Prostate gland (tissue), 2 donors: Measurements from ENCODE around the gene TRPC4. TPM values are rescaled to one million over a fixed set of nuclear protein-coding genes. Genes with fewer than 3 reads are reported as not detected.

Source experiments
- DNase-seq: peaks from one replicate; pipeline ENCODE4 v3.0.0-alpha.2; 2019; ENCODE audit warnings: low spot score
- H3K27ac ChIP-seq, 2 donors: fragments of 200-600 bp; sonication (generic); 2 replicates each; pipeline ENCODE4 v1.5.1; 2017 to 2019
- H3K27me3 ChIP-seq: fragments of 200-600 bp; sonication (generic); replicated peaks from 2 replicates; pipeline ENCODE4 v1.5.1; 2019; ENCODE audit not compliant: insufficient read depth
- H3K36me3 ChIP-seq, 2 donors: fragments of 200-600 bp; sonication (generic); 1 replicate in 1 of 2; 2 replicates in 1 of 2; pipeline versions ENCODE4 v1.5.1 to v1.8.1; 2017 to 2019
- H3K4me1 ChIP-seq: fragments of 200-600 bp; sonication (generic); replicated peaks from 2 replicates; pipeline ENCODE4 v1.5.1; 2019
- H3K4me3 ChIP-seq, 2 donors: fragments of 200-600 bp; sonication (generic); 2 replicates each; pipeline ENCODE4 v1.5.1; 2017 to 2019
- H3K9me3 ChIP-seq: fragments of 200-600 bp; sonication (generic); 2 replicates; pipeline ENCODE4 v1.5.1; 2017
- CTCF ChIP-seq, 4 experiments: fragments of 200-600 bp in 2 of 4; fragments of 450-650 bp in 2 of 4; sonication (generic) in 2 of 4; IDR thresholded peaks; 1 replicate in 3 of 4; 2 replicates in 1 of 4; pipeline ENCODE4 v1.5.1; 2016 to 2019; ENCODE audit warnings: antibody characterized with exemption in 4 of 4, mild to moderate bottlenecking in 2 of 4, moderate library complexity in 2 of 4
- POLR2A ChIP-seq: fragments of 450-650 bp; IDR thresholded peaks from one replicate; pipeline ENCODE4 v1.6.1; 2016; ENCODE audit warnings: antibody characterized with exemption, mild to moderate bottlenecking
- POLR2AphosphoS5 ChIP-seq: sonication (generic); formaldehyde crosslinking; IDR thresholded peaks from one replicate; pipeline ENCODE4 v1.6.1; 2017; ENCODE audit warnings: antibody characterized with exemption
- WGBS: methylation state at CpG from one replicate; pipeline ENCODE4 v1.1.5; 2018; 5-methylcytosine and 5-hydroxymethylcytosine counted together
- intact Hi-C: fragments of 100-400 bp; cut with DNase I; formaldehyde crosslinking; loops from one replicate; pipeline ENCODE4 v1.14.2; 2022
- total RNA-seq, 2 donors: library from RNA; depleted of rRNA; stranded (reverse); fragments of >200 nt; gene quantifications; one replicate each; pipeline ENCODE4 v1.1.0, GENCODE V29; 2016

TRPC4 gene
- total RNA-seq, 2 donors from 2014 or later: 2.4 to 4.0 TPM

- TF ChIP-seq CTCF (IDR thresholded peaks at IDR 0.05): no peak
- TF ChIP-seq POLR2A: no peak
- no peak for TF ChIP-seq POLR2AphosphoS5
- no peaks in the 10 kb centered on the region for H3K27me3 ChIP-seq
- H3K4me3 ChIP-seq: no peak overlapping the region
- intact Hi-C loops: no loop called here
- H3K27ac ChIP-seq: peak overlapping the region; percentile 47 to 50
- WGBS: 26% methylated on average over 6 of the region's 6 CpGs
- no peak for DNase-seq
- H3K36me3 ChIP-seq: no peaks in the 10 kb centered on the region
- no peaks in the 10 kb centered on the region for H3K9me3 ChIP-seq
- no peaks in the 10 kb centered on the region for H3K4me1 ChIP-seq
Observed at GRCh38 chr13:37681281-37682032, 188.1 kb downstream of the TRPC4 start.

GRCh38 chr13:37680137-37680536 lies 189.4 kb downstream of the TRPC4 start:
- 66% methylated on average over 5 of the region's 5 CpGs for WGBS
- intact Hi-C loops: no loop called here
- no peak for TF ChIP-seq CTCF (IDR thresholded peaks at IDR 0.05)
- no peak for TF ChIP-seq POLR2A
- TF ChIP-seq POLR2AphosphoS5: no peak
- H3K27ac ChIP-seq: no peak overlapping the region
- no peaks in the 10 kb centered on the region for H3K9me3 ChIP-seq
- H3K36me3 ChIP-seq: no peaks in the 10 kb centered on the region
- DNase-seq: no peak
- H3K4me3 ChIP-seq: no peak overlapping the region
- no peaks in the 10 kb centered on the region for H3K27me3 ChIP-seq
- H3K4me1 ChIP-seq: no peaks in the 10 kb centered on the region

- Histone ChIP-seq H3K4me1 (no peaks in the 10 kb centered on the region), H3K27me3 (no peaks in the 10 kb centered on the region), H3K27ac (no peak overlapping the region), H3K4me3 (no peak overlapping the region), H3K36me3 (no peaks in the 10 kb centered on the region), H3K9me3 (no peaks in the 10 kb centered on the region)
- intact Hi-C loops: no loop called here
- no peak for DNase-seq
- WGBS: 36% methylated on average over 2 of the region's 2 CpGs
- no peak for TF ChIP-seq POLR2A
- no peak for TF ChIP-seq CTCF (IDR thresholded peaks at IDR 0.05)
- TF ChIP-seq POLR2AphosphoS5: no peak
Observed at GRCh38 chr13:37679043-37679442, 190.5 kb downstream of the TRPC4 start.

GRCh38 chr13:37669845-37670244 lies 199.7 kb downstream of the TRPC4 start:
- no peak for TF ChIP-seq POLR2AphosphoS5
- TF ChIP-seq CTCF (IDR thresholded peaks at IDR 0.05): no peak
- TF ChIP-seq POLR2A: no peak
- H3K9me3 ChIP-seq: no peaks in the 10 kb centered on the region
- H3K4me3 ChIP-seq: no peak overlapping the region
- DNase-seq: no peak
- H3K27ac ChIP-seq: no peak overlapping the region
- H3K27me3 ChIP-seq: no peaks in the 10 kb centered on the region
- no peaks in the 10 kb centered on the region for H3K36me3 ChIP-seq
- 88% methylated on average over 1 of the region's 1 CpG for WGBS
- intact Hi-C loops: no loop called here
- no peaks in the 10 kb centered on the region for H3K4me1 ChIP-seq

GRCh38 chr13:37667702-37668101 lies 201.9 kb downstream of the TRPC4 start:
- WGBS: 54% methylated on average over 3 of the region's 3 CpGs
- H3K27me3 ChIP-seq: no peaks in the 10 kb centered on the region
- H3K36me3 ChIP-seq: no peaks in the 10 kb centered on the region
- intact Hi-C loops: no loop called here
- H3K9me3 ChIP-seq: no peaks in the 10 kb centered on the region
- H3K4me3 ChIP-seq: no peak overlapping the region
- H3K4me1 ChIP-seq: no peaks in the 10 kb centered on the region
- no peak for DNase-seq
- TF ChIP-seq POLR2A (no peak), CTCF (IDR thresholded peaks at IDR 0.05) (no peak), POLR2AphosphoS5 (no peak)
- H3K27ac ChIP-seq: no peak overlapping the region
